ENCODE results near the gene MEI4.
"Not testable (repeated sequence)": the region's sequence is repeated elsewhere in the genome, so short reads cannot be mapped to it uniquely, and the experiment has no call there.

MEI4 gene

DNA sequence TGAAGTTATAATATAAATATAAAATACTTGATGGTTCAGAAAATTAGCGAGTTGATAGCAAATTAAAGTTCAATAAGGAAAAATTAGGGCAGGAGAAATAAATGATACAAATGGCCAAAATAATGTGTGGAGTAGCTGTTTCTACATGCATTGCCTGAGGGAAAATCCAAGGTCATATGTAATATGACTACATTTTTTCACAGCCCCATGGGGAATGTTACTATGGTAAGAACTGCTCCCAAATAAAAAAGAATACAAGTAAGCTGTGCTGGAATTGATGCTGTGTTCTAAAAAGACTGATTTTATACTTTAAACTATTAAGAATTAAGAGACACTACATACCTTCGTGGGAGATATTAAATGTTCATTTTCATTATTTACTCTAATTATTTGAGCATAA, 34.1 kb downstream of the MEI4 start:
- no peak for DNase-seq

DNA sequence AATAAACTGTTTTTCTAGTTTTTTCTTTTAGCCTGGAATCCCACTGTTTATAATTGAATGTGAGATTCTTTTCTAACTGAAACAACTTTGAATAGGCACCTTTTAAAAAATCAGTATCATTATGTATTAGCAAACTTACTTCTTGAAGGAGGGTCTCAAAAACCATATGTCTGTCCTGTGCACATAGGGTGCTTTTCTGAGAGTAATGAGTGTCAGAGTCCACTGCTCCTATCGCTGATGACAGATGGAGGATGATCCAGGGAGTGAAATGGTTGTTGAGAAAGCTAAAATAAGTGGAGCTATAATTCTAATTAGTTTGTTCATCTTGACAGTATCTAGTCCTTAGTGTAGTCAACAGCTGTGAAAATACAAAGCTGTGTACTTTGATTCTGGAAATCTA, 35.8 kb downstream of the MEI4 start:
- DNase-seq = no peak

DNA sequence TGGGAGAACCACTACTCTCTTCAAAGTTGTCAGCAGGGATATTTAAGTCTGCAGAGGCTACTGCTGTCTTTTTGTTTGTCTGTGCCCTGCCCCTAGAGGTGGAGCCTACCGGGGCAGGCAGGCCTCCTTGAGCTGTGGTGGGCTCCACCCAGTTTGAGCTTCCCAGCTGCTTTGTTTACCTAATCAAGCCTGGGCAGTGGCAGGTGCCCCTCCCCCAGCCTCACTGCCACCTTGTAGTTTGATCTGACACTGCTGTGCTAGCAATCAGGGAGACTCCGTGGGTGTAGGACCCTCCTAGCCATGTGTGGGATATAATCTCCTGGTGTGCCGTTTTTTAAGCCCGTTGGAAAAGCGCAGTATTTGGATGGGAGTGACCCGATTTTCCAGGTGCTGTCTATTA, 47.3 kb downstream of the MEI4 start:
- not testable (repeated sequence) for DNase-seq

DNA sequence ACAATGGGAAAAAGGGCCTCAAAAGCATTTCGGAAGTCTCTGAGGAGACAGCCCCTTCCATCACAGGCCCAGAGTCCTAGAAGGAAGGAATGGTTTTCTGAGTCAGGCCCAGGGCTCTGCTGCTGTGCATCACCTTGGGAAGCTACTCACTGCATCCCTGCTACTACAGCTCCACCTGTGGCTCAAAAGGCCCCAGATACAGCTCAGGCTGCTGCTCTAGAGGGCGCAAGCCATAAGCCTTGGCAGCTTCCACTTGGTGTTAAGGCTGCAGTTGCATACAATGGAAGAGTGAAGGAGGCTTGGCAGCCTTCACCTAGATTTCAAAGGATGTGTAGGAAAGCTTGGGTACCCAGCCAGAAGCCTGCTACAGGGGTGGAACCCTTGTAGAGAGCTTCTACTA, 54.8 kb downstream of the MEI4 start:
- DNase-seq = no peak

DNA sequence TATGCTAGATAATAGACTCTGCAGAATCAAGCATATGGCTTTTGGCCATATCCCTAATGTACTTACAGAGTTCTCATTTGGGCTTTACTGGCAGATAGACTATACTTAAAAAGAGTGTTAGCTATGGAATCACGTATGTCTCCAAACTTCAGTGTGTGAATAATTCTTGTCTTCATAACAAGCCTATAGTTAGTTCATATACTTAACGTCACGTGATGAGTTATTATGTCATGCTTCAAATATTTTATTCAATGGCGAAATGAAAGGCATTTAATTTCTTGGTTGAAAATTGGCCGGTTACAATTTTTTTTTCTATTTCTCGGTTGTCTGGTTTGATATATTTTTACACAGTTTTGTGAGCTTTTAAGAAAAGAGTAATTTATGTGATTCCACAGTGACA, 62.7 kb downstream of the MEI4 start:
- no peak for DNase-seq

DNA sequence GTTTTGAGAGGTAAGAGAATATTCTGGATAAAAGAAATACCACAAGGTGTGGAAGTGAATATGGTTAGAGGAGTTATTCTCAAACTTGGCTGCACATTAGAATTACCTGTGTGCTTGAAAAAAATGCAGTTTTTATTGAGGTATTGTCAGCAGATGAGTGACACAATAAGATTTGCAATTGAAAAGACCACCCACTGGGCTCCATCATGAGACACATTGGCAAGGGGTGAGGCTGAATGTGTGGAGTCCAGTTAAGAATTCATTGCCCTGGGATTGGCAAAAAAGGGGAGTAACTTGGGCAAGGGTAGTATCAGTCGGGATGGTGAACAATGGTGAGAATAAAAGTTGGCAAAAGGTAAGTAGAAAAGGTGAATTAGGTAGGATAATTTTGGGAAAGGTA, 63.5 kb downstream of the MEI4 start:
- no peak for DNase-seq

DNA sequence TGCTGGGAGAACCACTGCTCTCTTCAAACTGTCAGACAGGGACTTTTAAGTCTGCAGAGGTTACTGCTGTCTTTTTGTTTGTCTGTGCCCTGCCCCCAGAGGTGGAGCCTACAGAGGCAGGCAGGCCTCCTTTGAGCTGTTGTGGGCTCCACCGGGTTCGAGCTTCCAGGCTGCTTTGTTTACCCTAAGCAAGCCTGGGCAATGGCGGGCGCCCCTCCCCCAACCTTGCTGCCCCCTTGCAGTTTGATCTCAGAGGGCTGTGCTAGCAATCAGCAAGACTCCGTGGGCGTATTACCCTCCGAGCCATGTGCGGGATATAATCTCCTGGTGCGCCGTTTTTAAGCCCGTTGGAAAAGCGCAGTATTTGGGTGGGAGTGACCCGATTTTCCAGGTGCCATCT, 83.2 kb downstream of the MEI4 start:
- not testable (repeated sequence) for DNase-seq

DNA sequence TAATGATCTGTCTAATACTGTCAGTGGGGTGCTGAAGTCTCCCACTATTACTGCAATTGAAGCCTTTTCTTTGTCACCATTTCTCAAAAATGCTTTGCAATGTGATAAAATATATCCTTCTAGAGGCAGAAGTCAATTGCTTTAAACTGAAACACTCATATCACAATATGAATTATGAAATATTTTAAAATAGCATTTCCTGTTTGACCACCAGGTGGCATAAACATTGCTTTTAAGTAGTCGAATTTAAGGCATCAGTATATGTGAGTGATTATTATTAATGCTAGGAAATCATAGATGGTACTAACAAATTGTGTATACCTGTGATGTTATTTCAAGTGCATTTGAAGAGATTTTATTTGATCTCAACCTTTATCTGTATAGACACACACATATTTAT, 87.5 kb downstream of the MEI4 start:
- no peak for DNase-seq

DNA sequence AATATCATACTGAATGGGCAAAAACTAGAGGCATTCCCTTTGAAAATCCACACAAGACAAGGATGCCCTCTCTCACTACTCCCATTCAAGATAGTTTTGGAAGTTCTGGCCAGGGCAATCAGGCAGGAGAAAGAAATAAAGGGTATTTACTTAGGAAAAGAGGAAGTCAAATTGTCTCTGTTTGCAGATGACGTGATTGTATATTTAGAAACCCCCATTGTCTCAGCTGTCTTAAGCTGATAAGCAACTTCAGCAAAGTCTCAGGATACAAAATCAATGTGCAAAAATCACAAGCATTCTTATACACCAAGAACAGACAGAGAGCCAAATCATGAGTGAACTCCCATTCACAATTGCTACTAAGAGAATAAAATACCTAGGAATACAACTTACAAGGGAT, 99.3 kb downstream of the MEI4 start:
- DNase-seq = not testable (repeated sequence)

DNA sequence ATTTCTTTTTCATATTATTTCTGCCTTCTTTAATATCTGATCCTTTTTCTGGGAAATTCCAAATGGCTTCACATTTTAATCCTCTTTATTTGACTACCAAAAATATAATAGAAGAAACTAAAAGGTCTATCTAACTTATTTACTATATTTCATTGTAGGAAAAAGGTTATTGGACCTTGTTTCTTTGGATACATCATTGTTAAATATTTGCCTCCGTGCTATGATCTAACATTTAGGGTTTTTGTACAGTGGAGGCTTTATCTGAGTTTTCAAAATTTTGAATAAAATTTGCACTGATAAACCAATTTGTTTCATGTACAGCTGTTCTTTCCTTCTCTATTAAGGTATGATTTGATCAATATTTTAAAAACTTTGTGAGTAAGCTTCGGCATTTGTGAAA, 109.5 kb downstream of the MEI4 start:
- no peak for DNase-seq

DNA sequence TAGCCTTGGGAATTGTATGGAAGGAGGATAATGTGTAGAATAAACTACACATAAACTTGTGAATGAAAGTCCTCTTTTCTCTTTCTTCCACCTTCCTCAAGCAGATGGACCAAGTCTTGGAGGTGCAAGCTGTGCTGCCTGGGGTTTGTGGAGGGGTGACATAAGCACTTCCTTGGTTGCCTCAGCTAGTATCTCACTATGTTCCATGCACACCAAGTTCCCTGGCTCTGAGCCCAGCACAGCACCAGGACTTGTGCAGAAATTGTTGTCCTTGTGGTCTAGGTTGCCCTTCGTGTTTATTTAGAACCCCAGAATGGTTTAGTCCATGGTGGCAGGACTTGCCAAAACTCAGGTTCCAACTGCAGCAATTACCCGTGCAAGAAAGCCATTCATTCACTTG, 110.3 kb downstream of the MEI4 start:
- no peak for DNase-seq

DNA sequence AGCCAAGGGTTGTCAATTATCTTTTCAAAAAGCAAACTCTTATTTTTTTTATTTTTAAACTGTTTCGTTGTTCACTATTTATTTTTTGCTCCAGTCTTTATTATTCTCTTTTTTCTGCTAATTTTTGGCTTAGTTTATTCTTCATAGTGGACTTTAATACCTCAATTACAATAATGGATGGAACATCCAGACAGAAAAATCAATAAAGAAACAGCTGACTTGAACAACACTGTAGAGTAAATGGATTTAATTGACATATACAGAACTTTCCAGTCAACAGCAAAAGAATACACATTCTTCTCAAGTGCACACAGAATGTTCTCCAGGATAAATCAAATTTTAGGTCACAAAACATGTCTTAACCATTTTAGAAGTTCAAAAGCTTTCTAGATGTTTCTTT, 111.5 kb downstream of the MEI4 start:
- no peak for DNase-seq

DNA sequence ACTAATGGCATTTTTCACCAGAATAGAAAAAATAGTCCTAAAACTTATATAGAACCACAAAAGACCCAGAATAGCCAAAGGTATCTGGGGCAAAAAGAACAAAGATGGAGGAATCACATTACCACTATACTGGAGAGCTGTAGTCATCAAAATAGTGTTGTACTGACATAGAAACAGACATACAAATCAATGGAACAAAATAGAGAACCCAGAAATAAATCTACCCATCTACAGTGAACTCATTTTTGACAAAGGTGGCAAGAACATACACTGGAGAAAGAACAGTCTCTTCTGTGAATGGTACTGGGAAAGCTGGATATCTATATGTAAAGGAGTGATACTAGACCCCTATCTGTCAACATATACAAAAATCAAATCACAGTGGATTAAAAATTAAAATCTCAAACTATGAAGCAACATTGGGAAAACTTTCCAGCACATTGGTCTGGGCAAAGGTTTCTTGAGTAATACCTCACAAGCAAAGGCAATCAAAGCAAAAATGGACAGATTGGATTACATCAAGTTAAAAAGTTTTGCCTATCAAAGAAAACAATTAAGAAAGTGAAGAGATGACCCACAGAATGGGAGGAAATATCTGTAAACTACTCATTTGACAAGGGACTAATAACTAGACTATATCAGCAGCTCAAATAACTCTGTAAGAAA, 120.5 kb downstream of the MEI4 start:
- DNase-seq = no peak

DNA sequence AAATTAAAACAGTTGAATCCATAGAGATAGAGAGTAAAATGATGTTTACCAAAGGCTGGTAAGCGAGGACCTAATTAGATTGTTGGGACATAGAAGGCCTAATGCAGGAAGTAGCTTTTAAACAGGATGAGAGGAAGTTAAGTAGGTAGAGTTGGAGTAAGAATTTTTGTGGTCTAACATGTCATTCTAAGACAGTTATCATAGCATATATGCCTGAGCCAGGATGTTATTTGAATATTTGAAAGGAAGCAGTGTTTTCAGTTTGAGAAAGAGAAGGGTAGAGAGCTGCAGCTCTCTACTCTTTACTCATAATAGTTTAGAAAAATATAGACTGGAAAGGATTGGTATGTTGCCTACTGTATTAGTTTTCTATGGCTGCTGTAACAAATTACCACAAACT, 121.6 kb downstream of the MEI4 start:
- no peak for DNase-seq

DNA sequence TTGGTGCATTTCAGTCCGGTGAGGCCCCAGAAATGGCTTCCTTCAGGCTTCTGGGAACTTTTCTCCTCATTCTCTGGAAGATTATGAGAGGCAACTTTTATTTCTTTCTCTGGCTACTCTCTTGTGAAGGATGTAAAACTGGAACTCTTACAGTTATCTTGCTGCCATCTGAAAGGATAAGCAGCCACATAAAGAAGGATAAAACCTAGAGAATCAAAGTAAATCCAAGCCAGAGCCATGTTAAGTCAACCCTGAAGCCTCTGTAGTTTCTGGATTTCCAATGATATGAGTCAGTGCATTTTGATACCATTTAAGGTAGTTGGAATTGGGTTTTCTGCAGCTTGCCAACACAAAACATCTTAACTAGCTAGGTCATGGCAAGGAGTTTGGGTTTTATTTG, 123.6 kb downstream of the MEI4 start:
- no peak for DNase-seq

DNA sequence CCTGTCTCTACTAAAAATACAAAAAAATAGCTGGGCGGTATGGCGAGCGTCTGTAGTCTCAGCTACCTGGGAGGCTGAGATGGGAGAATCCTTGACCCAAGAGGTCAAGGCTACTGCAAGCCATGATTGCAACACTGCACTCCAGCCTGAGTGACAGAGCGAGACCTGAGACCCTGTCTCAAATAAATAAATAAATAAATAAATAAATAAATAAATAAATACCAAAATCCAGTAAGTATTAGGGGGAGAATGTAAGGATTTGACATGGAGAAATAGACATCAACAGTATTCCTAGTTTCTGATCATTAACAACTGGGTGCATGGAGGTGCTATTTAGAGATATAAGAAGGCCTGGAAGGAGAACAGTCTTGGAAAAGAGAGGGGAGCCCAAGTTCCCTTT, 125.7 kb downstream of the MEI4 start:
- no peak for DNase-seq

DNA sequence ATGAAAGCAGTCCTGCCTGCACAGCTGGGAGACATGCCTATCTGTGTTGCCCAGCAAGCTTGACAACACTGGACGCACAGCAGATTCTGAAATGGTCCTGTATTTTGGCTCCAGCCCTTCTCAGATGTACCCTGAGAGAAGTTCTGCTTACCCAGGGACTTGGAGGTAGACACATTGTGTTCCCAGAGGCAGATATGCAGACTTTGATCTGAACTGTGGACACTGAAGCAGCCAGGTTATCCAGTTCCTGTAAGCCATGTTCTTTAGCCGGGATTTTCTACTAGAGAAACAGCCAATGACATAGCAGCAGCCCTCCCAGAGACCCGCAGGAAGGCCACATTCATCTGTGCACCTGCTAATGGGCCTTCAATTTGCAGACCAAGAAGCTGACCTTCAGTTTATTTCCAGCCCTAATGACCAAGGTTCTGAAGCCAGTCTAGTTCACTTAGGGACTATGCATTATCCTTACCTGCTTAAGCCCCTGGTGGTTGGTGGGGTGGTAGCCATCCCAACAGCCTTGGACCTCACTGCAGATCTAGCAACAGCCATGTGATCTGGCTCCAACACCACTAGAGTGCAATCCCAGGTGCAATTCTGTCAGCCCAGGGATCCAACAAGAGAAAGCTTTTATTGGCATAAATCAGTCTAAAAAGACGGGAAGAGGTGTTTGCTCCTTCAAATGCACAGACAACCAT, 134.2 kb downstream of the MEI4 start:
- DNase-seq = no peak

DNA sequence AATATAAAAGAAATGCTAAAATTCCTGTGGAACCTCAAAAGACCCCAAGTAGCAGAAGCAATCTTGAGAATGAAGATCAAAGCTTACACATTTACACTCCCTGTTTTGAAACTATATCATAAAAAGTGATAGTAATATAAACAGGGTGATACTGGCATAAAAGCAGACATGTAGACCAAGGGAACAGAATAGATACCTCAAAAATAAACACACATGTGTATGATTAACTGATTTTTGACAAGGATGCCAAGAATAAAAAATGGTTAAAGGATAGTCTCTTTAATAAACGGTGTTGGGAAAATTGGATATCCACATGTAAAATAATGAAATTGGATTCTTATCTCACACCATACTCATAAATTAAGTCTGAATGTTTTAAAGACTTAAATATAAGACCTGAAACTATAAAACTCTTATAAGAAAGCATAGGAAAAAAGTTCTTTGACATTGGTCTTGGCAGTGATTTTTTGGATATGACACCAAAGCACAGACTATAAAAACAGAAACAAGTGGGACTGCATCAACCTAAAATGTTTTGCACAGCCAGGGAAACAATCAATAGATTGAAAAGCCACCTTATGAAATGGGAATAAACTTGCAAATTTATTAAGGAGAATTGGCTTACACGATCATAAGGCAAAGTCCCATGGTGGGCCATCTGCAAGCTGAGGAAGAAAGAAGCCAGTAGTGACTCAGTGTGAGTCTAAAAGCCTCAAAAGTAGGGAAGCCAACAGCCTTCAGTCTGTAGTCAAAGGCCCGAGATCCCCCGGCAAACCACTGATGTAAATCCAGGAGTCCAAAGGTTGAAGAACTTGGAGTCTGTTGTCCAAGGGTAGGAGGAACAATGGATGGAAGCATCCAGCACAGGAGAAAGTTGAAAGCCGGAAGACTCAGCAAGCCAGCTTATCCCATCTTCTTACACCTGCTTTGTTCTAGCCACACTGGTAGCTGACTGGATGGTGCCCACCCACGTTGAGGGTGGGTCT, 144.3 kb downstream of the MEI4 start:
- DNase-seq = no peak

DNA sequence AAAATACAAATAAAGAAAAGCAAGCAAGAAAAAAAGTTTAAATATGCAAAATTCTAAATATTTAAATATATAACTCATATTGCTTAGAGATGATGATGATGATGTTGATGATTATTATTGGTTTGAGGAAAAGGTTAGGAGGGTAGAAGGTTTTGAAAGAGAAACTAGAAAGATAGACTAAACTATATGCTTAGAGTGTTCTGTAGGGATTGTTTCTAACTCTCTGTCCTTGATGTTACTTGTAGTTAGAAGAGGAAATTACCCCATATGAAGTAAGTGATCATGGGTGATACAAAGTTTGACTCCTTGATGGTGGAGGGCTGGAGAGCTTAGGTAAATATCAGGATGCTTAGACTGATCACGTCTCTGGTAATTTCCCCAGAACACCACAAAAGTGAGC, 159.5 kb downstream of the MEI4 start:
- no peak for DNase-seq

DNA sequence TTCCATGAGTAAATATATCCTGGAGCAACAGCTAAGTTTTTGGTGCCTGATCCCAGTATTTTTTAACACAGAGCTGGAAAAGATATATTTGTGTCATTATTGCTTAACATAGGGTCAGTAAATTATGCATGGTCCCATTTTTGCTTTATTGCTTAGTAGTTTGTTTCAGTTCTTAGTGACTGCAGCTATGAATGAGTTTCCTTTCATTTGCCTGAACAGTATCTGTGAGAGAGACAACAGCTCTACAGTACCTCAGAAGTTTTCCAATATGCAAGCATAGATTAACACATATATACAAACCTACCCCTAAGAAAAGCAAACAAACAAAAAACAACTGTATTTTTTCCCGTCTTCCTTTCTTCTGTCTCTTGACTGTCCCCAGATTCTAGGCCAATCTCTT, 160.3 kb downstream of the MEI4 start:
- no peak for DNase-seq

DNA sequence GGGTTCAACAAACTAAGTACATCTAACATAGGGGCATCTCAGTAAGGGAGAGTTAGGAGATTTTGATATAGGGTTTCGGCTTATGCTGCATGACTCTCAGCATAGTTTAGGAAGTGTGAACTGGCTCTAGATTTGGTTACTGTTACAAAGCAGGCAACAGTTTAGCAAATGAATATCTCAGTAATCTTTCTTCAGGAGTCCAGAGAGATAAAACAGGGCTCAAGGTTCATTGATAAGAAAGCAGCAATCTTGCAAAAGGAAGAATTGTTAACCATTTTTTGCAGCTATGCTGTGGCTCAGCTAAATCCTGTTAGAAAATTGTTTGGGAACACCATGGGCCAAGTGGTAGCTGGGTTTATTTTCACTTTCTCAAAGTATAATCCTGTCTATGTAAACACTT, 161.3 kb downstream of the MEI4 start:
- DNase-seq = no peak

DNA sequence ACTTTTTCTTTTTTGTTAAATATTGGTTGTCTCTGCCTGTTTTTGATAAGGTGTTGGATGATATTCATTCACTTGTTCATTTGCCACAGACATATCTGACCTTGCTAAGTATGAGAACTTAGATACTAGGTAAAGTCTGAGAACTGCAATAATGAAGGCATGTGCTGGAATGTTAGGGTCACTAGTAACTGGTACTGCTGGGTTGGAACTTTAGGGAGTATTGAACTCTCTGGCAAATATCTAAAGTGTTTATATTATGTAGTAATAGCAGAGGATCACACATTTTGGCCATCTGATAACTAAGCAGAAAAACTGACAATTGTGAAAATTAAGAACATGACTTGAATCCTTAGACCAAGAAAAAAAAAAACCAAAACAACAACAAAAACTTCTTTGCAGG, 162.7 kb downstream of the MEI4 start:
- no peak for DNase-seq

DNA sequence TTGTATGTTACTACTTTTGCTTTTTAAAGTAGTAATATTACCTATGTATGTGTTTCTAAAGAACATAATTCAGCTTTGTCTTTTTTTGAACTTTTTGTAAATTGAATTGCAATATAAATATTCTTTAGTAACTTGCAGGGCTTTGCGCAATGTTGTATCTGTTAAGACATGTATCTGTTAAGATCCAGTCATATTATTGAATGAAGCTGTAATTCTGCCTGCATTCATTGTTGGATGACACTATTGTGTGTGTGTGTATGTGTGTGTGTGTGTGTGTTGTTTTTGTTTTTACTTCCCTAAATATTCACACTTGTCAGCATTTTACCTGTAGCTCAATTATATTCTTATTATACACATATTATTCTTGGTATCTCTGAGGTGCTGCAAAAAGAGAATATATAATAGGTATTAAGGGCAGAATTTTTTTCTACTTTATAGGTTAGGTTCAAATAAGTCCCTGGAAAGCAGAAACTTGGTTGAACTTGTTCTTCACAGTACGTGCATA, 164.0 kb downstream of the MEI4 start:
- DNase-seq = no peak

DNA sequence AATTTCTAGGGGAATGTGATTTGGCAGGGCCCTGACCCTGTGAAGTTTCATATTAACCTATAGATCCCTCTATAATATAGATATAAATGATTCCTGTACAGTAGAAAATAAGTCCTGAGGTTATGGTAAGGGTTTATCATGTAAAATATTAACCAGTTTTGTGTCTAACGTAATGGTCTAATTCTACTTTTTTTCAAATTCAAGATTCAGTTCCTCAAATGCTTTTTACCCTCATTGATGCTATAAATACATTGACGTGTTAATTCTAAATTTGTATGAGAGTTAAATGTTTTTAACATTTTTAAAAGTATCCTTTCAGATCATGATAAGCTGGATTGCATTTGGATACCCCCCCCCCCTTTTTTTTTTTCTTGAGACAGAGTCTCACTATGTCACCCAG, 169.4 kb downstream of the MEI4 start:
- DNase-seq = no peak

Measured in NCI-H1092 (cell line).